K562 (cell line): ENCODE results near the gene PPP4R1. TPM values are rescaled to one million over a fixed set of nuclear protein-coding genes. Genes with fewer than 3 reads are reported as not detected.

Source experiments
- ATAC-seq: fragments of 200-7000 bp; cut with Tn5 transposase; 3 replicates; pipeline ENCODE4 v1.9.1; 2020; ENCODE audit warnings: moderate library complexity
- BruUV-seq: library from RNA; stranded (reverse); fragments of 400-500 nt; replicated peaks from 2 replicates; lab custom pipeline; 2021; lab: Mats Ljungman, UMichigan
- CTCF ChIA-PET: fragments of 300-600 bp; formaldehyde crosslinking; extraction: SDS; loops from one replicate; lab custom pipeline; 2021; ENCODE audit warnings: low intra/inter-chr PET ratio; lab: Yijun Ruan, JAX
- POLR2A ChIA-PET: fragments of 300-600, 350-650 bp; sonication (Branson Sonifier 250); formaldehyde crosslinking; extraction: SDS; loops from one replicate; lab custom pipeline; 2021; ENCODE audit warnings: antibody characterized with exemption, inconsistent platforms; lab: Yijun Ruan, JAX
- DNase-seq, 4 experiments: peaks; one replicate each; pipeline versions ENCODE4 v3.0.0 to v3.0.0-alpha.2; 2011 to 2018; ENCODE audit warnings: low spot score in 3 of 4, mixed read lengths in 3 of 4; ENCODE audit errors: extremely low read depth in 1 of 4
- FAIRE-seq: peaks from 2 replicates; lab custom pipeline; 2011; peaks lifted over from hg19 to GRCh38; lab: Jason Lieb, UNC
- H2AFZ ChIP-seq: 2 replicates; pipeline ENCODE4 v1.6.0; 2011; ENCODE audit warnings: low read depth, low read length, control low read depth, inconsistent platforms
- H3K27ac ChIP-seq: fragments of 200-600 bp; 3 replicates; pipeline ENCODE4 v1.8.0; 2011; ENCODE audit warnings: low read depth, mild to moderate bottlenecking, control low read depth, inconsistent platforms, low read length, moderate library complexity, mixed read lengths; ENCODE audit errors: extremely low read depth
- H3K27me3 ChIP-seq, 2 experiments: fragments of 300-600 bp in 1 of 2; 2 replicates in 1 of 2; 3 replicates in 1 of 2; pipeline versions ENCODE4 v1.6.0 to v1.8.0; 2011; ENCODE audit warnings: inconsistent platforms in 2 of 2, low read length in 2 of 2, mild to moderate bottlenecking in 1 of 2, mixed read lengths in 1 of 2, moderate library complexity in 1 of 2; ENCODE audit not compliant: control insufficient read depth in 2 of 2, insufficient read depth in 2 of 2
- H3K36me3 ChIP-seq: fragments of 300-600 bp; 3 replicates; pipeline ENCODE4 v1.8.0; 2011; ENCODE audit warnings: mild to moderate bottlenecking, low read length, inconsistent platforms; ENCODE audit not compliant: control insufficient read depth, insufficient read depth
- H3K4me1 ChIP-seq, 2 experiments: fragments of 200-600 bp in 1 of 2; replicated peaks in 1 of 2; 2 replicates in 1 of 2; 3 replicates in 1 of 2; pipeline versions ENCODE4 v1.5.1 to v1.8.0; 2011; ENCODE audit warnings: inconsistent platforms in 2 of 2, low read length in 2 of 2, mild to moderate bottlenecking in 1 of 2, mixed read lengths in 1 of 2, moderate library complexity in 1 of 2; ENCODE audit not compliant: control insufficient read depth in 2 of 2, insufficient read depth in 2 of 2
- H3K4me2 ChIP-seq: 2 replicates; pipeline ENCODE4 v1.6.1; 2011; ENCODE audit warnings: low read length, control low read depth, inconsistent platforms, mixed read lengths; ENCODE audit not compliant: insufficient read depth
- H3K4me3 ChIP-seq: fragments of 200-600 bp; sonication (generic), shearing (Covaris generic); 2 replicates; pipeline ENCODE4 v1.5.1; 2016; ENCODE audit warnings: control low read depth, inconsistent platforms
- H3K79me2 ChIP-seq: fragments of 200-600 bp; 3 replicates; pipeline ENCODE4 v1.8.0; 2011; ENCODE audit warnings: low read length, inconsistent platforms; ENCODE audit not compliant: control insufficient read depth, insufficient read depth
- H3K9ac ChIP-seq, 2 experiments: 2 replicates each; pipeline versions ENCODE4 v1.6.0 to v1.6.1; 2011; ENCODE audit warnings: low read depth in 2 of 2, low read length in 2 of 2, control low read depth in 1 of 2, inconsistent platforms in 1 of 2, mild to moderate bottlenecking in 1 of 2, mixed read lengths in 1 of 2; ENCODE audit not compliant: insufficient read depth in 1 of 2
- H3K9me1 ChIP-seq: one replicate; pipeline ENCODE4 v1.6.0; 2011; ENCODE audit warnings: inconsistent platforms, mild to moderate bottlenecking, low read length, moderate library complexity; ENCODE audit not compliant: control insufficient read depth, insufficient read depth
- H3K9me3 ChIP-seq: replicated peaks from 2 replicates; pipeline ENCODE4 v1.5.1; 2011; ENCODE audit warnings: low read depth, low read length, inconsistent platforms; ENCODE audit not compliant: control insufficient read depth, insufficient read depth
- H4K20me1 ChIP-seq: replicated peaks from 2 replicates; pipeline ENCODE4 v1.6.1; 2011; ENCODE audit warnings: low read length, inconsistent platforms, mixed read lengths; ENCODE audit not compliant: control insufficient read depth, insufficient read depth
- MED1 ChIP-seq: sonication (generic); formaldehyde crosslinking; IDR thresholded peaks from 2 replicates; pipeline ENCODE4 v1.8.1; 2023; ENCODE audit warnings: missing genetic modification reagents, borderline replicate concordance
- PTRF ChIP-seq: fragments of 450-650 bp; IDR thresholded peaks from 2 replicates; pipeline ENCODE4 v1.6.1; 2016; ENCODE audit warnings: mild to moderate bottlenecking, missing genetic modification characterization, missing compliant biosample characterization
- TAF7 ChIP-seq: fragments of 450-650 bp; IDR thresholded peaks from 2 replicates; pipeline ENCODE4 v1.6.1; 2016; ENCODE audit warnings: missing genetic modification characterization, missing compliant biosample characterization
- ZEB2 ChIP-seq: fragments of 450-650 bp; IDR thresholded peaks from 2 replicates; pipeline ENCODE4 v1.6.1; 2016
- WGBS: fragments of 100-300 bp; shearing (Covaris generic); methylation state at CpG from one replicate; pipeline ENCODE4 v1.1.6; 2016; ENCODE audit warnings: low coverage, mixed read lengths; ENCODE audit not compliant: insufficient coverage; ENCODE audit errors: missing lambda C conversion rate; 5-methylcytosine and 5-hydroxymethylcytosine counted together
- in situ Hi-C: fragments of 300-500 bp; cut with MboI; formaldehyde crosslinking; loops from 4 replicates; pipeline ENCODE4 v1.15.0; 2018; ENCODE audit warnings: inconsistent platforms, mixed read lengths
- intact Hi-C: fragments of 100-400 bp; cut with micrococcal nuclease; formaldehyde crosslinking; loops from 2 replicates; pipeline ENCODE4 v1.14.2; 2022
- polyA plus RNA-seq, 8 experiments: library from polyadenylated mRNA; depleted of rRNA in 4 of 8; stranded (reverse) in 5 of 8; unstranded in 3 of 8; fragments of >200 nt; fragmentation: Nextera tagmentation in 2 of 8; fragmentation: Illumina TruSeq in 1 of 8; extraction: Ambion mirVana in 2 of 8; extraction: Trizol in 1 of 8; gene quantifications; 2 replicates each; pipeline versions ENCODE4 v1.2.1 to v1.2.3, GENCODE V29; 2011 to 2014; ENCODE audit warnings: inconsistent platforms in 1 of 8, missing spikeins in 1 of 8
- total RNA-seq, 7 experiments: library from RNA; depleted of rRNA in 6 of 7; stranded (reverse); fragments of >200 nt in 6 of 7; fragmentation: Illumina TruSeq in 2 of 7; extraction: Trizol in 2 of 7; gene quantifications; 2 replicates each; pipeline versions ENCODE4 v1.2.1 to v1.2.3, GENCODE V29; 2011 to 2021; ENCODE audit warnings: low replicate concordance in 1 of 7
- TF ChIP-seq, protein P1 (sequence below): IDR thresholded peaks from 2 replicates; pipeline ENCODE4 v1.6.1; 2016; ENCODE audit warnings: missing genetic modification characterization, missing compliant biosample characterization

The PPP4R1 gene
- total and polyA plus RNA-seq, 9 of the 15 experiments (the other 6 are each of a cell fraction or from before 2014, with no cell fraction given), result 23.5 to 136 (median 84.5) TPM

GRCh38 chr18:9545029-9545428 is 69.3 kb downstream of the PPP4R1 start:
- Histone ChIP-seq H3K9me3 (no peaks in the 10 kb centered on the region), H3K79me2 (no peaks in the 10 kb centered on the region), H3K4me1 (peaks cover 0 to 2% of the 10 kb centered on the region in 2 experiments; a peak in 2 of 5 replicates), H2AFZ (no peak overlapping the region), H3K4me2 (no peak overlapping the region), H3K27ac (no peak overlapping the region), H3K36me3 (peaks cover 49% of the 10 kb centered on the region; the same call in 2 of the 3 replicates), H3K27me3 (no peaks in the 10 kb centered on the region), H4K20me1 (no peaks in the 10 kb centered on the region), H3K9ac (no peak overlapping the region), H3K9me1 (no peaks in the 10 kb centered on the region), H3K4me3 (no peak overlapping the region)
- ATAC-seq (0 out of 3 replicates have a peak, but pooled peaks have one; percentile 14), FAIRE-seq (no peak), DNase-seq (no peak)
- intact Hi-C loops (no loop called here), in situ Hi-C loops (no loop called here)
- TSS peak; percentile 11 for BruUV-seq
- ChIA-PET CTCF (no interaction called here), POLR2A (interaction anchor here (1.2 to 1.5 kb wide), 4 partner anchors 8 to 71 kb away, joined by 3 to 6 read pairs (median 6); no protein-coding TSS in a partner anchor)
- WGBS, result 71% methylated on average over 5 of the region's 5 CpGs
- TF ChIP-seq PTRF (tag) (no peak), TAF7 (tag) (no peak), ZEB2 (no peak), MED1 (CRISPR knock-in tag) (no peak)
- TF ChIP-seq, protein P1, sequence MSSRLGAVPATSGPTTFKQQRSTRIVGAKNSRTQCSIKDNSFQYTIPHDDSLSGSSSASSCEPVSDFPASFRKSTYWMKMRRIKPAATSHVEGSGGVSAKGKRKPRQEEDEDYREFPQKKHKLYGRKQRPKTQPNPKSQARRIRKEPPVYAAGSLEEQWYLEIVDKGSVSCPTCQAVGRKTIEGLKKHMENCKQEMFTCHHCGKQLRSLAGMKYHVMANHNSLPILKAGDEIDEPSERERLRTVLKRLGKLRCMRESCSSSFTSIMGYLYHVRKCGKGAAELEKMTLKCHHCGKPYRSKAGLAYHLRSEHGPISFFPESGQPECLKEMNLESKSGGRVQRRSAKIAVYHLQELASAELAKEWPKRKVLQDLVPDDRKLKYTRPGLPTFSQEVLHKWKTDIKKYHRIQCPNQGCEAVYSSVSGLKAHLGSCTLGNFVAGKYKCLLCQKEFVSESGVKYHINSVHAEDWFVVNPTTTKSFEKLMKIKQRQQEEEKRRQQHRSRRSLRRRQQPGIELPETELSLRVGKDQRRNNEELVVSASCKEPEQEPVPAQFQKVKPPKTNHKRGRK (tag), result no peak
